ENCODE data around the gene EXOC2. TPM values are rescaled to one million over a fixed set of nuclear protein-coding genes. Genes with fewer than 3 reads are reported as not detected.

Gene EXOC2
- total and polyA plus RNA-seq, 7 donors = 5.4 to 23.2 (median 15.3) TPM

DNA sequence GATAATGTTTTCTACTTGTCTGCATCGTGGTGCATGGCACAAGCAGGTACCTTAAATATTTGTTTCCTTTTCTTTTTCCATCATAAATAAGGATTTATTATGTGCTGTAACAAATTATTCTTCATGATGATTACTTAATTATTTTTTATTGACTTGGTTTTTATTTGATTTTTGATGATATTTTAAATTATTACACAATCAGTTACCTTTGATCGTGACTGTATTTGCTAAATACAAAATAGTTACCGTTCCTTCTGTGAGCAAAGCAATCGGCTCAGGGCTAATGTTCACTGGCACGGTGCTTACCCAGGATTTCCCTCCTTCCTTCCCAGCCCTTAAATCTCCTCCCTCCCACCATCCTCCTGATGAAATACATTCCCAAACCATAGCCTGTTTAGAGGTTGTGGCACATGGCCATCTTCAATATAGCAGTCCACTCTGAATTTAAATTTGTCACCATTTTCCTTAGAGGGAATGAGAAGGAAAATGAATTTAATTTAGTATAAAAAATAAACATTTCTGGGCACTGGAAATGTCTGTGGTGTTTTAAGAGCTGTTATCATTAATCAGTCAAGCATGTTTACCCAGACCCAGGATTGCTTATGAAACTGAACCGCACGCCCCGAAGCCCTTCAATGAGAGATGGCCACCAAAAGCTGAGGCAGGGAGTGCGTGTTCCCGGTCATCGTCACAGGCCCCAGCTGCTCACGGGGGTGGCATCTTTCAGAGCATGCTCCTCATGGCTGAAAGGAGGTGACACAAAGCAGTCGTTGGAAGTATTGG, 23.0 kb upstream of the EXOC2 start:
- intact Hi-C loops (cut with DNase I) = loop anchor here (5.0 kb wide), 2 partner anchors 34 to 89 kb away; no protein-coding TSS in a partner anchor
- H3K4me1 ChIP-seq = peaks cover 0 to 11% (median 6%) of the 10 kb centered on the region in 4 donors
- no peak for DNase-seq
- TF ChIP-seq POLR2AphosphoS5 (IDR thresholded peaks at IDR 0.05) = peak in 1 of 4 donors; percentile 9
- TF ChIP-seq, protein P1, sequence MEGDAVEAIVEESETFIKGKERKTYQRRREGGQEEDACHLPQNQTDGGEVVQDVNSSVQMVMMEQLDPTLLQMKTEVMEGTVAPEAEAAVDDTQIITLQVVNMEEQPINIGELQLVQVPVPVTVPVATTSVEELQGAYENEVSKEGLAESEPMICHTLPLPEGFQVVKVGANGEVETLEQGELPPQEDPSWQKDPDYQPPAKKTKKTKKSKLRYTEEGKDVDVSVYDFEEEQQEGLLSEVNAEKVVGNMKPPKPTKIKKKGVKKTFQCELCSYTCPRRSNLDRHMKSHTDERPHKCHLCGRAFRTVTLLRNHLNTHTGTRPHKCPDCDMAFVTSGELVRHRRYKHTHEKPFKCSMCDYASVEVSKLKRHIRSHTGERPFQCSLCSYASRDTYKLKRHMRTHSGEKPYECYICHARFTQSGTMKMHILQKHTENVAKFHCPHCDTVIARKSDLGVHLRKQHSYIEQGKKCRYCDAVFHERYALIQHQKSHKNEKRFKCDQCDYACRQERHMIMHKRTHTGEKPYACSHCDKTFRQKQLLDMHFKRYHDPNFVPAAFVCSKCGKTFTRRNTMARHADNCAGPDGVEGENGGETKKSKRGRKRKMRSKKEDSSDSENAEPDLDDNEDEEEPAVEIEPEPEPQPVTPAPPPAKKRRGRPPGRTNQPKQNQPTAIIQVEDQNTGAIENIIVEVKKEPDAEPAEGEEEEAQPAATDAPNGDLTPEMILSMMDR (IDR thresholded peaks at IDR 0.05) = no peak
- H3K27me3 ChIP-seq = no peaks in the 10 kb centered on the region
- H3K27ac ChIP-seq = peak overlapping the region; percentile 38 to 55 (median 40)
- 63 to 66% methylated on average over 13 of the region's 13 CpGs for whole genome bisulfite sequencing, 2 donors
- H3K9me3 ChIP-seq = no peaks in the 10 kb centered on the region
- no peak overlapping the region for H3K4me3 ChIP-seq
- no peaks in the 10 kb centered on the region for H3K36me3 ChIP-seq

DNA sequence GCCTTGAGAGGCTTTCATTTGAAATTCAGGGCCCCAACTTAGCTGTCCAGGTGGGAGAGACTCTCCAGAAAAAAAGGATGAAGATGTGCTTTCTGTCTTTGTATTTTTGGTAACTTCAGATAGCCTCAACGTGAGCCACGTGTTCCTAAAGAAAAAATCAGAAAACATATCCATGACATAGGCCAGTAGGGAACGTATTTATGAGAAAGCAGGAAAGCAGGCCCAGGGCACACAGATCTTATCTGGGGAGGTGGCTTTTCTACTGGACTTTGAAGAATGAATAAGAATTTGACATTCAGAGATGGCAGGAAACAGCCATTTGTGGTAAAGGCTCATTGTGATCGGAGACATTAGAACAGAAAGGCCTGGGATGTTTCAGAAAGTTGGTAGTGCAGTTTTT, 21.2 kb upstream of the EXOC2 start:
- intact Hi-C loops (cut with DNase I) = loop anchor here (5.0 kb wide), 1 partner anchor 673 kb away; the partner anchor contains the start of gene FOXF2
- H3K9me3 ChIP-seq = no peaks in the 10 kb centered on the region
- DNase-seq = no peak
- peak overlapping the region in 3 of 4 donors; percentile 5 to 52 (median 49) for H3K27ac ChIP-seq
- H3K27me3 ChIP-seq = no peaks in the 10 kb centered on the region
- no peak for TF ChIP-seq EP300 (IDR thresholded peaks at IDR 0.05)
- TF ChIP-seq, protein P1 (IDR thresholded peaks at IDR 0.05) = no peak
- no peak for TF ChIP-seq POLR2AphosphoS5 (IDR thresholded peaks at IDR 0.05)
- no peak for TF ChIP-seq POLR2A (IDR thresholded peaks at IDR 0.05)
- H3K4me1 ChIP-seq = peaks cover 0 to 11% (median 7%) of the 10 kb centered on the region in 4 donors
- 82 to 89% methylated on average over 4 of the region's 4 CpGs for WGBS, 2 donors
- no peak overlapping the region for H3K4me3 ChIP-seq
- no peaks in the 10 kb centered on the region for H3K36me3 ChIP-seq

DNA sequence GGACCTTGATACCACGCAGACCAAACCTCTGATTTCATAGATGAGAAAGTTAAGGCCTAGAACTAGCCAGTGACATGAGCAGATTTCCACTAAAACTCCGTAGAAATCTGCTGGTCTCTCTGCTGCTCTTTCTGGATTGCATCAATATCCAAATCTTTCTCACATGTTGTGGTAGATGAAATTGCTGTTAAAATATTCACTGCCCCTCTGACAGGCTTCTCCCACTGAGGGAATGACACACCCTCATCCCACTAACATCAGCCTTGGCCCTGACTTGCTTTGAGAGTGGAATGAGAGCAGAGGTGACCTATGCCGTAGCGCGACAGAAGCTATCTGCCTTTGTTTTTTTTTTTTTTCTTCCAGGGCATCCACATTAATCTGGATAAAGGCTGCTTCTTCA, 20.4 kb upstream of the EXOC2 start:
- no peak for DNase-seq
- intact Hi-C loops (cut with DNase I) = loop anchor here (5.0 kb wide), 1 partner anchor 674 kb away; the partner anchor contains the start of gene FOXF2
- Histone ChIP-seq H3K36me3 (no peaks in the 10 kb centered on the region), H3K27ac (peak overlapping the region in 3 of 4 donors; percentile 5 to 52 (median 49)), H3K27me3 (no peaks in the 10 kb centered on the region), H3K9me3 (no peaks in the 10 kb centered on the region), H3K4me1 (peaks cover 0 to 11% (median 7%) of the 10 kb centered on the region in 4 donors), H3K4me3 (no peak overlapping the region)
- WGBS, 2 donors = 88 to 92% methylated on average over 5 of the region's 5 CpGs
- TF ChIP-seq, protein P1 (IDR thresholded peaks at IDR 0.05) = no peak
- TF ChIP-seq POLR2AphosphoS5 (IDR thresholded peaks at IDR 0.05) (no peak), POLR2A (IDR thresholded peaks at IDR 0.05) (no peak), EP300 (IDR thresholded peaks at IDR 0.05) (no peak)

DNA sequence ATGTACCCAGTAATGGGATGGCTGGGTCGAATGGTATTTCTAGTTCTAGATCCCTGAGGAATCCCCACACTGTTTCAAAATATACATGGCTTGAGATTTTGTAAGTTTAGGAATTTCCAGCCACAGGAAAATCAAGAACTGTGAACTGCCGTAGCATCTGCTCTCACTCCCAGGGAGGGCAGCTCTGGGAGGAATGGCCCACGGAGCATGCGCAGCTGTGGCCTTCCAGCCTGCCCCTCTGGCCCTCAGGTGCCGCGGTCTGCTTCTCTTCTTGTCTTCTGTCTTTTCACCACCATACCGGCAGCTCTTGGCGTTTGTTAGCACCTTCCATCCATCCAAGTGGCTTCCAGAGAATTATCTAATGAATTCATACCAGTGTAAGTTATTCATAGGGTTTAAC, 19.9 kb upstream of the EXOC2 start:
- H3K36me3 ChIP-seq = no peaks in the 10 kb centered on the region
- no peak for DNase-seq
- peak overlapping the region in 2 of 4 donors; percentile 49 to 52 for H3K27ac ChIP-seq
- intact Hi-C loops (cut with DNase I) = loop anchor here (5.0 kb wide), 1 partner anchor 674 kb away; the partner anchor contains the start of gene FOXF2
- no peak overlapping the region for H3K4me3 ChIP-seq
- 88 to 90% methylated on average over 8 of the region's 8 CpGs for WGBS, 2 donors
- H3K27me3 ChIP-seq = no peaks in the 10 kb centered on the region
- H3K4me1 ChIP-seq = peaks cover 0 to 11% (median 7%) of the 10 kb centered on the region in 4 donors
- no peaks in the 10 kb centered on the region for H3K9me3 ChIP-seq
- TF ChIP-seq, protein P1 (IDR thresholded peaks at IDR 0.05) = no peak
- TF ChIP-seq EP300 (IDR thresholded peaks at IDR 0.05) (no peak), POLR2AphosphoS5 (IDR thresholded peaks at IDR 0.05) (no peak), POLR2A (IDR thresholded peaks at IDR 0.05) (no peak)
